DND-41 (cell line): ENCODE measurements around the gene KCNH1.

Source experiments
- ATAC-seq: fragments of 200-7000 bp; cut with Tn5 transposase; 3 replicates; pipeline ENCODE4 v1.9.1; 2021; ENCODE audit warnings: low read depth; ENCODE audit not compliant: insufficient read depth
- DNase-seq: peaks from one replicate; pipeline ENCODE4 v3.0.0-alpha.2; 2020
- H2AFZ ChIP-seq: 2 replicates; pipeline ENCODE4 v1.6.0; 2012; ENCODE audit warnings: low read depth, low read length
- H3K27ac ChIP-seq: 2 replicates; pipeline ENCODE4 v1.5.1; 2012; ENCODE audit warnings: low read length, inconsistent platforms
- H3K27me3 ChIP-seq: fragments of 200-600 bp; sonication (generic); 2 replicates; pipeline ENCODE4 v1.6.0; 2012; ENCODE audit warnings: low read length, mild to moderate bottlenecking, inconsistent platforms; ENCODE audit not compliant: insufficient read depth, poor library complexity
- H3K36me3 ChIP-seq: 2 replicates; pipeline ENCODE4 v1.5.1; 2012; ENCODE audit warnings: low read length, inconsistent platforms; ENCODE audit not compliant: insufficient read depth
- H3K4me1 ChIP-seq: 2 replicates; pipeline ENCODE4 v1.5.1; 2012; ENCODE audit warnings: mild to moderate bottlenecking, low read length; ENCODE audit not compliant: insufficient read depth
- H3K4me2 ChIP-seq: 2 replicates; pipeline ENCODE4 v1.6.0; 2012; ENCODE audit warnings: mild to moderate bottlenecking, moderate library complexity, low read length, inconsistent platforms; ENCODE audit not compliant: insufficient read depth
- H3K4me3 ChIP-seq, 2 experiments: fragments of 200-600 bp in 1 of 2; shearing (Covaris generic) in 1 of 2; 2 replicates each; pipeline ENCODE4 v1.5.1; 2012 to 2016; ENCODE audit warnings: inconsistent platforms in 2 of 2, low read length in 2 of 2, mild to moderate bottlenecking in 2 of 2, low read depth in 1 of 2, moderate library complexity in 1 of 2
- H3K79me2 ChIP-seq: 2 replicates; pipeline ENCODE4 v1.6.0; 2012; ENCODE audit warnings: low read length, inconsistent platforms; ENCODE audit not compliant: insufficient read depth
- H3K9ac ChIP-seq: 2 replicates; pipeline ENCODE4 v1.6.0; 2012; ENCODE audit warnings: low read depth, mild to moderate bottlenecking, inconsistent platforms, low read length, moderate library complexity
- H3K9me3 ChIP-seq: 2 replicates; pipeline ENCODE4 v1.5.1; 2012; ENCODE audit warnings: low read length, moderate library complexity, mild to moderate bottlenecking, inconsistent platforms; ENCODE audit not compliant: insufficient read depth, severe bottlenecking
- H4K20me1 ChIP-seq: 2 replicates; pipeline ENCODE4 v1.6.0; 2012; ENCODE audit warnings: low read length; ENCODE audit not compliant: insufficient read depth
- EZH2 ChIP-seq: IDR thresholded peaks from 3 replicates; pipeline ENCODE4 v1.6.1; 2012; ENCODE audit warnings: borderline replicate concordance, low read depth, mild to moderate bottlenecking, moderate library complexity, low read length, inconsistent platforms; ENCODE audit not compliant: severe bottlenecking
- TF ChIP-seq, protein P1 (sequence below): IDR thresholded peaks from 2 replicates; pipeline ENCODE4 v1.5.1; 2012; ENCODE audit warnings: borderline replicate concordance, low read length, moderate library complexity, mild to moderate bottlenecking; ENCODE audit not compliant: poor library complexity, severe bottlenecking; ENCODE audit errors: extremely low read depth

Gene KCNH1

DNA sequence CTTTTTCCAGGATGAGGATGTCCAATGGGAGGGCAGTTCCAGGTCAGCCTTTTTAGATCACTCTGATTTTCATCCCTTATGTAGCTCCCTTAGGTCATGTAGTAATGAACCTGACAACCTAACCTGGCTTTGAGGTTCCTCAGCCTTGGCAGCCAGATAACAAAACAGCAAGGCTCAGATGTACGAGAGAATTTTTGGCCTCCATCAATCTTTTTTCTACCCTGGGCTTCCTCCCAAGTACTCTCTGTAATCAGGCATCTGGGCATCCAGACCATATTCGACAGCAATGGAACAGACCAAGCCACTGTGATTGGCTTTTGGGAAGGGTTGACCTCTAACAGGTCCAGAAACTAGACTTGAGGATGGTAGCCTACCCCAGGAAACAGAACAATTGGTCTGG, 38.6 kb downstream of the KCNH1 start:
- no peak for DNase-seq

DNA sequence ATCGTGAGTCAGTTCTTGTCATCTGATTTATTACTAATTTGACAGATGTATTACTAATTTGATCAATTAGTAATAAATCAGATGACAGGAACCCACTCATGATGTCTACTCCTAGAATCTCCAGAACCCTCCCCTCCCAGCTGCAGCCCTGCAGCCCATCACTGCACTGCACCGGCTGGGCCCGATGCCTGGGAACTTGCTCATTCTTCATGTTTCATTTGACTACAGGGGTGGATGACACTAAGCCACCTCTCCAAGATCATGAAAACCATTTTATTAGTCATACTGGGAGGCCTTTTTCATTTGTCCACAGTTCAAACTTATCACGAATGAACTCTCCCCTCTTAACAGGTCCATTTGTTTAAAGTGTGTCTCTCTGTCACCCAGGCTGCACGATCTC, 41.0 kb downstream of the KCNH1 start:
- no peak for DNase-seq
- TF ChIP-seq EZH2 = no peak
- TF ChIP-seq, protein P1, sequence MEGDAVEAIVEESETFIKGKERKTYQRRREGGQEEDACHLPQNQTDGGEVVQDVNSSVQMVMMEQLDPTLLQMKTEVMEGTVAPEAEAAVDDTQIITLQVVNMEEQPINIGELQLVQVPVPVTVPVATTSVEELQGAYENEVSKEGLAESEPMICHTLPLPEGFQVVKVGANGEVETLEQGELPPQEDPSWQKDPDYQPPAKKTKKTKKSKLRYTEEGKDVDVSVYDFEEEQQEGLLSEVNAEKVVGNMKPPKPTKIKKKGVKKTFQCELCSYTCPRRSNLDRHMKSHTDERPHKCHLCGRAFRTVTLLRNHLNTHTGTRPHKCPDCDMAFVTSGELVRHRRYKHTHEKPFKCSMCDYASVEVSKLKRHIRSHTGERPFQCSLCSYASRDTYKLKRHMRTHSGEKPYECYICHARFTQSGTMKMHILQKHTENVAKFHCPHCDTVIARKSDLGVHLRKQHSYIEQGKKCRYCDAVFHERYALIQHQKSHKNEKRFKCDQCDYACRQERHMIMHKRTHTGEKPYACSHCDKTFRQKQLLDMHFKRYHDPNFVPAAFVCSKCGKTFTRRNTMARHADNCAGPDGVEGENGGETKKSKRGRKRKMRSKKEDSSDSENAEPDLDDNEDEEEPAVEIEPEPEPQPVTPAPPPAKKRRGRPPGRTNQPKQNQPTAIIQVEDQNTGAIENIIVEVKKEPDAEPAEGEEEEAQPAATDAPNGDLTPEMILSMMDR = no peak
- no peak for ATAC-seq

More for the DNA sequence above, 38.6 kb downstream of the KCNH1 start:
- Histone ChIP-seq H3K9me3 (no peaks in the 10 kb centered on the region), H3K36me3 (no peaks in the 10 kb centered on the region), H3K4me1 (no peaks in the 10 kb centered on the region), H3K27me3 (no peaks in the 10 kb centered on the region), H3K27ac (no peak overlapping the region), H3K9ac (no peak overlapping the region), H3K4me2 (no peak overlapping the region), H3K79me2 (no peaks in the 10 kb centered on the region), H2AFZ (no peak overlapping the region), H3K4me3 (no peak overlapping the region), H4K20me1 (no peaks in the 10 kb centered on the region)
- TF ChIP-seq, protein P1 = no peak
- no peak for TF ChIP-seq EZH2
- no peak for ATAC-seq

DNA sequence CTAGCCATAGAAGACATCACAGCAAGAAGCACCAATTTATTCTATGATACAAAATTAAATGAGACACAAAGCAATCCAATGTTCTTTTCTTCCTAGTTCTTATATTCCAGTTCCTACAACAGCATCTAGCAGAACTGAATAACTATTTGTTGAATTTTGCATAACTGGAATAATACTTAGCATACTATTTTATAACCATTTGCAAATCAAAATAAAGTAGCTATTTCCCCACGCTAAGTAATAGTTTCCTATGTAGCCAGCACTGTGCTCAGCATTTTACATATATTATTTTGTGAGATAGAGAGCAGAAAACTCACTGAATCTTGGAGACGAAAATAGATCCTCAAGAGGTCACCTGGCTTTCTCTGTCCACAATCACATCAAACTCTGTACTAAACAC, 42.1 kb downstream of the KCNH1 start:
- Histone ChIP-seq H3K4me2 (no peak overlapping the region), H3K27me3 (no peaks in the 10 kb centered on the region)
- TF ChIP-seq, protein P1 = no peak
- TF ChIP-seq EZH2 = no peak

More for the DNA sequence above, 41.0 kb downstream of the KCNH1 start:
- no peaks in the 10 kb centered on the region for H3K9me3 ChIP-seq
- H3K36me3 ChIP-seq = no peaks in the 10 kb centered on the region
- no peaks in the 10 kb centered on the region for H3K79me2 ChIP-seq
- H2AFZ ChIP-seq = no peak overlapping the region
- H3K4me3 ChIP-seq = no peak overlapping the region
- no peaks in the 10 kb centered on the region for H3K27me3 ChIP-seq
- H3K27ac ChIP-seq = no peak overlapping the region
- H3K9ac ChIP-seq = no peak overlapping the region
- no peak overlapping the region for H3K4me2 ChIP-seq
- no peaks in the 10 kb centered on the region for H4K20me1 ChIP-seq
- H3K4me1 ChIP-seq = no peaks in the 10 kb centered on the region

DNA sequence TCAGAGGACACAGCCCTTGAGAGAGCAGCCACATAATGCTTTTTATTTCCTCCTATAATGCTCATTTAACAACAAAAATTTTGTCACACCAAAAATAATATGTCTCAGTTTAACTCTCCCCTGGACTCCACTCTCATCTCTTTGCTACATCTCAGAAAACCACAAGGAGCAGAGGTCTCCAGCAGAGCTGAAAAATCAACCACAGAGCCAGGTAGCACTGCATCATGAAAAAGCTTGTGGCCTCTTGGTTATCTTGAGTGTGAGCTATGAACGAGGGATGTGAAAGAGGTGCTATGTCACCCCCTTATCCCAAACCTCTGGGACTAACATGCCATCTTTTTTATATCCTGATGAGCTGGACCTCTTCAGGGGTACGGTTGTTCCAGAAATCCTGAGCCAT, 44.4 kb downstream of the KCNH1 start:
- TF ChIP-seq, protein P1 = no peak
- no peak for TF ChIP-seq EZH2
- H2AFZ ChIP-seq = no peak overlapping the region
- DNase-seq (no peak), ATAC-seq (no peak)
- H3K36me3 ChIP-seq = no peaks in the 10 kb centered on the region
- H3K27ac ChIP-seq = no peak overlapping the region
- H3K4me3 ChIP-seq = no peak overlapping the region
- H3K27me3 ChIP-seq = no peaks in the 10 kb centered on the region
- no peak overlapping the region for H3K9ac ChIP-seq
- H3K9me3 ChIP-seq = no peaks in the 10 kb centered on the region
- no peaks in the 10 kb centered on the region for H4K20me1 ChIP-seq
- H3K4me2 ChIP-seq = no peak overlapping the region
- H3K79me2 ChIP-seq = no peaks in the 10 kb centered on the region
- H3K4me1 ChIP-seq = no peaks in the 10 kb centered on the region

More for the DNA sequence above, 42.1 kb downstream of the KCNH1 start:
- no peak overlapping the region for H2AFZ ChIP-seq
- H3K9me3 ChIP-seq = no peaks in the 10 kb centered on the region
- no peaks in the 10 kb centered on the region for H4K20me1 ChIP-seq
- DNase-seq = no peak
- H3K27ac ChIP-seq = no peak overlapping the region
- H3K36me3 ChIP-seq = no peaks in the 10 kb centered on the region
- H3K79me2 ChIP-seq = no peaks in the 10 kb centered on the region
- no peak overlapping the region for H3K4me3 ChIP-seq
- H3K4me1 ChIP-seq = no peaks in the 10 kb centered on the region
- ATAC-seq = no peak
- no peak overlapping the region for H3K9ac ChIP-seq
